Measurements from ENCODE around the gene IGF1R. TPM values are rescaled to one million over a fixed set of nuclear protein-coding genes. Genes with fewer than 3 reads are reported as not detected.
A peak's percentile ranks its signal among the peaks of the same experiment; 100 is the strongest.

Gene IGF1R
- total and polyA plus RNA-seq, 2 donors (not counting 3 experiments of a cell fraction or from before 2014, with no cell fraction given) = 16.1 to 59.1 TPM

DNA sequence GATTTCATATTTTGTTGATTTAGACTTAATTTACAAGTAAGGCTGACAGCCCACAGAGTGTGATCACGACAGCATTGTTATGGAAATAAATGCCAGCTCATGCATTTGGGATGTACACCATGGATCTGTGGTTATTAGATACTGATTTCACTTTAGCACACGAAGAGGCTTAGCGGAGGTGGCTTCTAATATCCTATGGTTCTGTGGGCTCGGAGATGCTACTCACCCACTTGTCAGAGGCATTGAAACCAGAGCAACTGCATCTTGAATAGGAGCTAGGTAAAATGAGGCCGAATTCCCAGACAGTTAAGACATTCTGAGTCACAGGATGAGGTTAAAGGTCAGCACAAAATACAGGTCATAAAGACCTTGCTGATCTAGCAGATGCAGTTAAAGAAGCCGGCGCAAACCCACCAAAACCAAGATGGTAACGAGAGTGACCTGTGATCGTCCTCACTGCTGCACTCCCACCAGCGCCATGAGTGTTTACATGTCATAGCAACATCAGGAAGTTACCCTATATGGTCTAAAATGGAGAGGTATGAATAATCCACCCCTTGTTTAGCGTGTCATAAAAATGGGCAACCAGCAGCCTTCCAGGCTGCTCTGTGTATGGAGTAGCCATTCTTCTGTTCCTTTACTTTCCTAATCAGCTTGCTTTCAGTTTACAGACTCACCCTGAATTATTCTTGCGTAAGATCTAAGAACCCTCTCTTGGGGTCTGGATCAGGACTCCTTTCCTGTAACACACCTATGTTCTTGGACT lies 241.8 kb downstream of the IGF1R start:
- Histone ChIP-seq H3K9me1 (replicated peaks; ENCODE audit: control insufficient read depth, extremely low read depth, insufficient read depth, low read length) (no peaks in the 10 kb centered on the region), H3K79me2 (ENCODE audit: control insufficient read depth, insufficient read depth, low read length) (no peaks in the 10 kb centered on the region), H3K27me3 (ENCODE audit: control insufficient read depth in 2 of 2, insufficient read depth in 2 of 2, low read length in 2 of 2) (no peaks in the 10 kb centered on the region), H3K9ac (replicated peaks; ENCODE audit: extremely low read depth, insufficient read depth, low read length) (peak overlapping the region; percentile 51), H2AFZ (ENCODE audit: low read depth, low read length) (no peak overlapping the region), H3K27ac (ENCODE audit: insufficient read depth, low read depth, low read length) (peak overlapping the region; percentile 75), H3K9me3 (replicated peaks; ENCODE audit: control insufficient read depth, insufficient read depth, low read length) (no peaks in the 10 kb centered on the region), H3K4me2 (ENCODE audit: insufficient read depth, low read length) (peak overlapping the region; percentile 40), H4K20me1 (replicated peaks; ENCODE audit: control insufficient read depth, extremely low read depth, insufficient read depth, low read length) (no peaks in the 10 kb centered on the region), H3K4me3 (replicated peaks in 1 of 3; ENCODE audit: insufficient read depth in 1 of 3, low read depth in 1 of 3, low read length in 3 of 3) (no peak overlapping the region), H3K4me1 (ENCODE audit: control insufficient read depth, extremely low read depth, insufficient read depth, low read length) (peaks cover 28% of the 10 kb centered on the region), H3K36me3 (ENCODE audit: control insufficient read depth in 2 of 2, extremely low read depth in 1 of 2, insufficient read depth in 2 of 2, low read length in 2 of 2) (no peaks in the 10 kb centered on the region)
- TF ChIP-seq FOS (IDR thresholded peaks at IDR 0.05; ENCODE audit: borderline replicate concordance, insufficient read depth, low read length) (peak; percentile 24), JUN (IDR thresholded peaks at IDR 0.05; ENCODE audit: borderline replicate concordance, insufficient read depth, insufficient read length, low read depth) (no peak)
- TF ChIP-seq, protein P1, sequence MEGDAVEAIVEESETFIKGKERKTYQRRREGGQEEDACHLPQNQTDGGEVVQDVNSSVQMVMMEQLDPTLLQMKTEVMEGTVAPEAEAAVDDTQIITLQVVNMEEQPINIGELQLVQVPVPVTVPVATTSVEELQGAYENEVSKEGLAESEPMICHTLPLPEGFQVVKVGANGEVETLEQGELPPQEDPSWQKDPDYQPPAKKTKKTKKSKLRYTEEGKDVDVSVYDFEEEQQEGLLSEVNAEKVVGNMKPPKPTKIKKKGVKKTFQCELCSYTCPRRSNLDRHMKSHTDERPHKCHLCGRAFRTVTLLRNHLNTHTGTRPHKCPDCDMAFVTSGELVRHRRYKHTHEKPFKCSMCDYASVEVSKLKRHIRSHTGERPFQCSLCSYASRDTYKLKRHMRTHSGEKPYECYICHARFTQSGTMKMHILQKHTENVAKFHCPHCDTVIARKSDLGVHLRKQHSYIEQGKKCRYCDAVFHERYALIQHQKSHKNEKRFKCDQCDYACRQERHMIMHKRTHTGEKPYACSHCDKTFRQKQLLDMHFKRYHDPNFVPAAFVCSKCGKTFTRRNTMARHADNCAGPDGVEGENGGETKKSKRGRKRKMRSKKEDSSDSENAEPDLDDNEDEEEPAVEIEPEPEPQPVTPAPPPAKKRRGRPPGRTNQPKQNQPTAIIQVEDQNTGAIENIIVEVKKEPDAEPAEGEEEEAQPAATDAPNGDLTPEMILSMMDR (IDR thresholded peaks at IDR 0.05; ENCODE audit: extremely low read depth in 1 of 2, insufficient read depth in 1 of 2, low read depth in 1 of 2, low read length in 2 of 2) = no peak
- TSS peak; percentile 76 for BruUV-seq (replicated peaks)
- FAIRE-seq = peak; percentile 92
- dilution Hi-C loops (cut with MboI; ENCODE audit: extremely low pct_ligation_motif_present, low sequenced_read_pairs) = loop anchor here (25.0 kb wide), 1 partner anchor 228 kb away; no protein-coding TSS in a partner anchor
- CTCF ChIA-PET = interaction anchor here (0.6 to 1.7 kb wide), 4 partner anchors 9 to 231 kb away, joined by 3 to 11 read pairs (median 4); no protein-coding TSS in a partner anchor
- intact Hi-C loops (cut with micrococcal nuclease) = no loop called here
- POLR2A ChIA-PET = no interaction called here
- peak; percentile 60 for DNase-seq (ENCODE audit: low read depth, low spot score)

DNA sequence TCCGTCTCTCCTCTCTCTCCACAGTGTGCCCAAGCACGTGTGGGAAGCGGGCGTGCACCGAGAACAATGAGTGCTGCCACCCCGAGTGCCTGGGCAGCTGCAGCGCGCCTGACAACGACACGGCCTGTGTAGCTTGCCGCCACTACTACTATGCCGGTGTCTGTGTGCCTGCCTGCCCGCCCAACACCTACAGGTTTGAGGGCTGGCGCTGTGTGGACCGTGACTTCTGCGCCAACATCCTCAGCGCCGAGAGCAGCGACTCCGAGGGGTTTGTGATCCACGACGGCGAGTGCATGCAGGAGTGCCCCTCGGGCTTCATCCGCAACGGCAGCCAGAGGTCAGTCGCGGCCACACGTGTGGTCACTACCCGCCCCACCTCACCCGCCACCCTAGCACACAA lies 243.0 kb downstream of the IGF1R start:
- H3K79me2 ChIP-seq (ENCODE audit: control insufficient read depth, insufficient read depth, low read length) = no peaks in the 10 kb centered on the region
- H3K9me1 ChIP-seq (replicated peaks; ENCODE audit: control insufficient read depth, extremely low read depth, insufficient read depth, low read length) = no peaks in the 10 kb centered on the region
- peaks cover 35% of the 10 kb centered on the region for H3K4me1 ChIP-seq (ENCODE audit: control insufficient read depth, extremely low read depth, insufficient read depth, low read length)
- BruUV-seq (replicated peaks) = no TSS peak
- CTCF ChIA-PET = no interaction called here
- dilution Hi-C loops (cut with MboI; ENCODE audit: extremely low pct_ligation_motif_present, low sequenced_read_pairs) (loop anchor here (25.0 kb wide), 1 partner anchor 229 kb away; no protein-coding TSS in a partner anchor), intact Hi-C loops (cut with micrococcal nuclease) (no loop called here)
- H4K20me1 ChIP-seq (replicated peaks; ENCODE audit: control insufficient read depth, extremely low read depth, insufficient read depth, low read length) = no peaks in the 10 kb centered on the region
- H3K9ac ChIP-seq (replicated peaks; ENCODE audit: extremely low read depth, insufficient read depth, low read length) = no peak overlapping the region
- no peak for DNase-seq (ENCODE audit: low read depth, low spot score)
- TF ChIP-seq FOS (IDR thresholded peaks at IDR 0.05; ENCODE audit: borderline replicate concordance, insufficient read depth, low read length) = no peak
- TF ChIP-seq EZH2 (IDR thresholded peaks at IDR 0.05; ENCODE audit: borderline replicate concordance, low read depth, low read length, severe bottlenecking) = no peak
- no peak for TF ChIP-seq GATA2 (IDR thresholded peaks at IDR 0.05; ENCODE audit: insufficient read depth, insufficient read length, low read depth, low read length)
- no peak for TF ChIP-seq POLR2A (IDR thresholded peaks at IDR 0.05; ENCODE audit: low read depth, low read length)
- TF ChIP-seq, protein P2, sequence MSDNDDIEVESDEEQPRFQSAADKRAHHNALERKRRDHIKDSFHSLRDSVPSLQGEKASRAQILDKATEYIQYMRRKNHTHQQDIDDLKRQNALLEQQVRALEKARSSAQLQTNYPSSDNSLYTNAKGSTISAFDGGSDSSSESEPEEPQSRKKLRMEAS (IDR thresholded peaks at IDR 0.05; ENCODE audit: insufficient read depth, insufficient read length) = no peak
- TF ChIP-seq, protein P1 (IDR thresholded peaks at IDR 0.05; ENCODE audit: extremely low read depth in 1 of 2, insufficient read depth in 1 of 2, low read depth in 1 of 2, low read length in 2 of 2) = no peak
- TF ChIP-seq MYC (IDR thresholded peaks at IDR 0.05; ENCODE audit: low read depth, low read length) = no peak
- TF ChIP-seq JUN (IDR thresholded peaks at IDR 0.05; ENCODE audit: borderline replicate concordance, insufficient read depth, insufficient read length, low read depth) = no peak
- no peak for TF ChIP-seq POLR2AphosphoS5 (IDR thresholded peaks at IDR 0.05; ENCODE audit: insufficient read depth, low read depth, low read length)
- no peak for FAIRE-seq
- H3K27ac ChIP-seq (ENCODE audit: insufficient read depth, low read depth, low read length) = no peak overlapping the region
- H3K36me3 ChIP-seq (ENCODE audit: control insufficient read depth in 2 of 2, extremely low read depth in 1 of 2, insufficient read depth in 2 of 2, low read length in 2 of 2) = no peaks in the 10 kb centered on the region
- POLR2A ChIA-PET = no interaction called here
- no peak overlapping the region for H3K4me3 ChIP-seq (replicated peaks in 1 of 3; ENCODE audit: insufficient read depth in 1 of 3, low read depth in 1 of 3, low read length in 3 of 3)
- no peaks in the 10 kb centered on the region for H3K27me3 ChIP-seq (ENCODE audit: control insufficient read depth in 2 of 2, insufficient read depth in 2 of 2, low read length in 2 of 2)
- H3K4me2 ChIP-seq (ENCODE audit: insufficient read depth, low read length) = no peak overlapping the region
- H2AFZ ChIP-seq (ENCODE audit: low read depth, low read length) = no peak overlapping the region
- H3K9me3 ChIP-seq (replicated peaks; ENCODE audit: control insufficient read depth, insufficient read depth, low read length) = no peaks in the 10 kb centered on the region
